Vagina (tissue), 2 donors: ENCODE data around the gene ABHD16A. TPM values are rescaled to one million over a fixed set of nuclear protein-coding genes. Genes with fewer than 3 reads are reported as not detected.
A peak's percentile ranks its signal among the peaks of the same experiment; 100 is the strongest.

Experiments used
- DNase-seq, 2 donors: peaks; one replicate each; pipeline ENCODE4 v3.0.0-alpha.2; 2017; ENCODE audit errors: extremely low spot score in 2 of 2
- H3K27ac ChIP-seq: fragments of 200-600 bp; sonication (generic); one replicate; pipeline ENCODE4 v1.5.1; 2019
- H3K27me3 ChIP-seq: fragments of 200-600 bp; sonication (generic); one replicate; pipeline ENCODE4 v1.5.1; 2019
- H3K36me3 ChIP-seq, 2 donors: fragments of 200-600 bp; sonication (generic); one replicate each; pipeline ENCODE4 v1.5.1; 2017 to 2019
- H3K4me1 ChIP-seq: fragments of 200-600 bp; sonication (generic); one replicate; pipeline ENCODE4 v1.5.1; 2019
- H3K4me3 ChIP-seq, 2 donors: fragments of 200-600 bp; sonication (generic); 1 replicate in 1 of 2; 2 replicates in 1 of 2; pipeline ENCODE4 v1.5.1; 2016 to 2019
- H3K9me3 ChIP-seq: fragments of 200-600 bp; sonication (generic); one replicate; pipeline ENCODE4 v1.5.1; 2019
- CTCF ChIP-seq, 3 experiments: fragments of 450-650 bp in 2 of 3; fragments of 200-600 bp in 1 of 3; sonication (generic) in 1 of 3; IDR thresholded peaks; one replicate each; pipeline ENCODE4 v1.5.1; 2017 to 2019; ENCODE audit warnings: antibody characterized with exemption in 3 of 3, mild to moderate bottlenecking in 2 of 3, moderate library complexity in 2 of 3
- POLR2A ChIP-seq, 2 donors: fragments of 450-650 bp; IDR thresholded peaks; one replicate each; pipeline ENCODE4 v1.6.1; 2017; ENCODE audit warnings: antibody characterized with exemption in 2 of 2, mild to moderate bottlenecking in 2 of 2, moderate library complexity in 2 of 2
- POLR2AphosphoS5 ChIP-seq, 2 donors: sonication (generic); formaldehyde crosslinking; IDR thresholded peaks; one replicate each; pipeline ENCODE4 v1.9.0; 2017; ENCODE audit warnings: antibody characterized with exemption in 2 of 2, mild to moderate bottlenecking in 2 of 2, low read depth in 1 of 2; ENCODE audit not compliant: insufficient read depth in 1 of 2
- intact Hi-C: fragments of 100-400 bp; cut with DNase I; formaldehyde crosslinking; loops from one replicate; pipeline ENCODE4 v1.15.1; 2023
- total RNA-seq: library from RNA; depleted of rRNA; stranded (reverse); fragments of >200 nt; gene quantifications from one replicate; pipeline ENCODE4 v1.2.3, GENCODE V29; 2016

Gene ABHD16A
- total RNA-seq, 1 donor from 2014 or later: 53.0 TPM

- peaks cover 58% of the 10 kb centered on the region for H3K4me1 ChIP-seq
- peak overlapping the region; percentile 82 to 94 for H3K4me3 ChIP-seq
- no peaks in the 10 kb centered on the region for H3K27me3 ChIP-seq
- H3K36me3 ChIP-seq: peaks cover 3 to 47% of the 10 kb centered on the region in 2 donors
- H3K9me3 ChIP-seq: no peaks in the 10 kb centered on the region
- DNase-seq: no peak
- intact Hi-C loops: loop anchor here (5.0 to 10.0 kb wide), 3 partner anchors 45 to 102 kb away; partner anchors contain the start of genes LY6G5C and VARS1
- TF ChIP-seq POLR2A (IDR thresholded peaks at IDR 0.05) (peak in 1 of 2 donors; percentile 78), POLR2AphosphoS5 (IDR thresholded peaks at IDR 0.05; ENCODE audit: insufficient read depth in 1 of 2, low read depth in 1 of 2) (peak; percentile 72 to 94), CTCF (IDR thresholded peaks at IDR 0.05) (no peak)
- H3K27ac ChIP-seq: peak overlapping the region; percentile 99
Measured at GRCh38 chr6:31729979-31730630, 27.0 kb upstream of the ABHD16A start.

- TF ChIP-seq POLR2AphosphoS5 (IDR thresholded peaks at IDR 0.05; ENCODE audit: insufficient read depth in 1 of 2, low read depth in 1 of 2) (peak; percentile 72 to 90), POLR2A (IDR thresholded peaks at IDR 0.05) (peak in 1 of 2 donors; percentile 63), CTCF (IDR thresholded peaks at IDR 0.05) (peak in 1 of 3 experiments; percentile 54)
- intact Hi-C loops: loop anchor here (5.0 kb wide), 1 partner anchor 103 kb away; no protein-coding TSS in a partner anchor
- Histone ChIP-seq H3K27me3 (no peaks in the 10 kb centered on the region), H3K9me3 (no peaks in the 10 kb centered on the region), H3K4me3 (peak overlapping the region; percentile 82 to 94), H3K4me1 (peaks cover 53% of the 10 kb centered on the region), H3K36me3 (peaks cover 3 to 47% of the 10 kb centered on the region in 2 donors), H3K27ac (peak overlapping the region; percentile 99)
- DNase-seq: peak in 1 of 2 donors; percentile 96
Measured at GRCh38 chr6:31729515-31729978, 26.4 kb upstream of the ABHD16A start.

GRCh38 chr6:31728767-31729514, 25.8 kb upstream of the ABHD16A start, which contains the start of gene DDAH2:
Gene DDAH2, minus strand, starts transcription at chr6:31729299. Its CDS starts 138 bp downstream, at chr6:31729161.
- Histone ChIP-seq H3K27me3 (no peaks in the 10 kb centered on the region), H3K4me1 (peaks cover 47% of the 10 kb centered on the region), H3K36me3 (peaks cover 3 to 44% of the 10 kb centered on the region in 2 donors), H3K27ac (peak within 1 kb of the TSS; percentile 99), H3K4me3 (peak within 1 kb of the TSS; percentile 82 to 94), H3K9me3 (no peaks in the 10 kb centered on the region)
- DNase-seq: no peak
- intact Hi-C loops: loop anchor here (5.0 kb wide), 1 partner anchor 103 kb away; no protein-coding TSS in a partner anchor
- TF ChIP-seq CTCF (IDR thresholded peaks at IDR 0.05): no peak
- no peak for TF ChIP-seq POLR2A (IDR thresholded peaks at IDR 0.05)
- no peak for TF ChIP-seq POLR2AphosphoS5 (IDR thresholded peaks at IDR 0.05; ENCODE audit: insufficient read depth in 1 of 2, low read depth in 1 of 2)

GRCh38 chr6:31727717-31728671, 24.9 kb upstream of the ABHD16A start:
- Histone ChIP-seq H3K4me1 (peaks cover 39% of the 10 kb centered on the region), H3K27ac (peak overlapping the region; percentile 99), H3K4me3 (peak overlapping the region; percentile 82 to 94), H3K9me3 (no peaks in the 10 kb centered on the region), H3K27me3 (no peaks in the 10 kb centered on the region), H3K36me3 (peaks cover under 1 to 34% of the 10 kb centered on the region in 2 donors)
- intact Hi-C loops: loop anchor here (5.0 kb wide), 1 partner anchor 104 kb away; no protein-coding TSS in a partner anchor
- no peak for TF ChIP-seq CTCF (IDR thresholded peaks at IDR 0.05)
- no peak for TF ChIP-seq POLR2AphosphoS5 (IDR thresholded peaks at IDR 0.05; ENCODE audit: insufficient read depth in 1 of 2, low read depth in 1 of 2)
- TF ChIP-seq POLR2A (IDR thresholded peaks at IDR 0.05): no peak
- no peak for DNase-seq
